Cortex of kidney (tissue), 1 donor: Measurements from ENCODE around the gene ROS1.
"Not testable (repeated sequence)": the region's sequence is repeated elsewhere in the genome, so short reads cannot be mapped to it uniquely, and the experiment has no call there.

Experiments used
- DNase-seq: peaks from one replicate; lab custom pipeline; 2025; lab: John Stamatoyannopoulos, UW

Gene ROS1

GRCh38 chr6:117266257-117267053 is 159.3 kb downstream of the ROS1 start:
- no peak for DNase-seq

DNA sequence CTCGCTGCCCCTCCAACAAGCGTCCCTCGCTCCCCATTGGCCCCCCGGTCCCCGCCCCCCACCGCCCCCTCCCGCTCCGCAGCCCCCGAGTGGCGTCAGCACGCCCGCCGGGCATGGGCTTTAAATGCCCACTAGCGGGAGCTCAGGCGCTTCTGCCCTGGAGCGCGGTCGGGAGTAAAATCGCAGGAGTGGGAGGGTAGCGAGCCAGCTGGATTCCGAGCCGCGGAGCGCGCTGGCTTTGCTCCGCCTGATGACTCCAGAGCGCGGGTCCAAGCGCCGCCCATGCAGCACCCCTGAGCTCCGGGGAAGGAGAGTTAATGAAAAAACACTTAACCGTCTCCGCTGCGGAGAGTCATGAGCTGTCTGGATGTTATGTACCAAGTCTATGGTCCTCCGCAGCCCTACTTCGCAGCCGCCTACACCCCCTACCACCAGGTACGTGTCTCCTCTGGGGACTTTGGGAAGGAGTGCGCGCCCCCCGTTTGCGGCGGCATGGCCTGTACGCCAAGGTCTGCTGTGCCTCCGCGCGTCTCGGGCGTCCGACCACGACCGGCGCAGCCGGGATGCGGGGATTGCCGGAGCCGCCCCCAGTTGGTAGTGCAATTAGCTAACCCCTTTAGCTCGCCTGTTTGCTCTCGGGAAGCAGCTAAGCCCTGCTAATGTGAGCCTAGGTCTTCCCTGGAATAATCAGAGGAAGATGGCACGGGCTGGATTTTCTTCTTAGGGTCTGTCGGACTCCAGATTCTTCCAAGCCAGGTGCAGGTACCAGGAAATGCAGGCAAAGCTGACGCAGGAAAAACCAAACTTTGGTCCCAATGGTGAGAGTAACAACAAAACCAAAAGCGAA is 160.1 kb downstream of the ROS1 start, which contains the start of gene VGLL2:
VGLL2 (plus strand) TSS at position 149 of the 847 bp plus-strand sequence; CDS start at position 355, 206 bp downstream.
- no peak for DNase-seq

GRCh38 chr6:117264692-117265409 is 160.9 kb downstream of the ROS1 start:
- peak; percentile 6 for DNase-seq

DNA sequence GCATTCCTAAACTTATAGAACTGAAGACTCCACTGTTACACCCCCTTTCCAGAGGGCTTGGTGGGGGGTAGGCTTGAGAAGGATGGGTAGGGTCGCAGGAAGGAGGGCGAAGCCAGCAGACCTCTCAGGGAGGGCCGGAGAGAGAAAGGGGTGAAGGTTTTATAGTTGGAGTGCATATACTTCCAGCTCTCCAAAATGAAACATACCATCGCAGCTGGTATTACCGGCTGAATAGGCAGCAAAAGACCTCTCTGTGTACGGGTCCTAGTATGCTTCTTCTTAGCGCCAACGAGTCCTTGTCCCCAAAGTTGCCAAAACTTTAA is 161.4 kb downstream of the ROS1 start:
- no peak for DNase-seq

DNA sequence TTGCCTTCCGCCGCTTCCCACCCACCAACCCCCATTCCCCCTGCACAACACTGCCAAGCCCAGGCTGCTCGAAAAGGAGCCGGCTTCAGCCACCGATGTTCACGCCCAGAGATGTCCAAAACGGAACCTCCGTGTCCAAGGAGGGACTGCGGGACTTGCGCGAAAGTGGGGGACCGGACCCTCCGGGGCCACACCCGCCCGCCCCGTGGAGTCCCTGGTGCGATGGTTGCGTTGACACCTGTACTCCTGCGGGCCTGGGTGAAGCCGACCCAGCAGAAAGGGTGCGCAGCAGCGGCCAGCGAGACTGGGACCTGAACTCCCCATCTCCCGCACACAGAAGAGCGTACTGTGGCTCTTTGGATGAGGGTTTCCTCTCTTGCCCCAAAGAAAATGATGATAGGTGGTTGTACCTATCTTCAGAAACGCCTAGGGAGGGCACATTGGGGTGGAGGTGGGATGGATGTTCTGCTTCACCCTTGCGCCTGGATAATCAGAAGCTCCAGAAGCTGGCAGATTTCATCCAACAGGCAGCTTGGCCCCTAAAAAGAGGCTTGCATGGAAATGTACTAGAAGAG is 162.3 kb downstream of the ROS1 start:
- DNase-seq: no peak

DNA sequence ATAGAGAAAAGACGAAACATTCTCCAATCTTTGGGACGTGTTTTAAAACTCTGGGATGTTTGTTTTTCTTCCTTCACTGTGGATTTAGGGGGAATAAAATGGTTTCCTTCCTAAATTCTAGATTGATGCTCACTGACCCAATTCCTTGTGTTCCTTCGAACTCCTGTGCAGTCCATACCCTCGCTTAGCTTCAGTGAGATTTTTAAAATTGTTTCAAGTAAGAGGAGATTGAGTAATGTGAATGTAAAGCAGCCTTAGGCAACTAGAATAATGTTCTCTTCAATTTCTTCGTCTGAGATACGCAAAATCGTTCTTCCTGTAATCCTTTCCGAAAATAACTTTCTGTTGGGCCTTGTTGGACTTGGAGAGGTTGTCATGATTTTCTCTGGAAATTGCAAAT is 162.9 kb downstream of the ROS1 start:
- no peak for DNase-seq

GRCh38 chr6:117253785-117254184 is 172.0 kb downstream of the ROS1 start:
- no peak for DNase-seq

DNA sequence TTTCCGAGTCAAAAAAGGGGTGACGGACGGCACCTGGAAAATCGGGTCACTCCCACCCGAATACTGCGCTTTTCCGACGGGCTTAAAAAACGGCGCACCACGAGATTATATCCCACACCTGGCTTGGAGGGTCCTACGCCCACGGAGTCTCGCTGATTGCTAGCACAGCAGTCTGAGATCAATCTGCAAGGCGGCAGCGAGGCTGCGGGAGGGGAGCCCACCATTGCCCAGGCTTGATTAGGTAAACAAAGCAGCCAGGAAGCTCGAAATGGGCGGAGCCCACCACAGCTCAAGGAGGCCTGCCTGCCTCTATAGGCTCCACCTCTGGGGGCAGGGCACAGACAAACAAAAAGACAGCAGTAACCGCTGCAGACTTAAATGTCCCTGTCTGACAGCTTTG is 180.8 kb downstream of the ROS1 start:
- not testable (repeated sequence) for DNase-seq

GRCh38 chr6:117244571-117244970 is 181.2 kb downstream of the ROS1 start:
- DNase-seq: not testable (repeated sequence)
